AG04449 (cell line): ENCODE results near the gene CEP89.

ENCODE experiments used
- CTCF ChIA-PET: fragments of 350-600 bp; formaldehyde crosslinking; extraction: SDS; loops from one replicate; lab custom pipeline; 2021; ENCODE audit warnings: antibody characterized with exemption; lab: Yijun Ruan, JAX
- POLR2A ChIA-PET: fragments of 400-600, 350-600 bp; formaldehyde crosslinking; extraction: SDS; loops from one replicate; lab custom pipeline; 2020; ENCODE audit warnings: antibody characterized with exemption, inconsistent platforms; lab: Yijun Ruan, JAX
- DNase-seq: peaks from one replicate; pipeline ENCODE4 v3.0.0-alpha.2; 2010; ENCODE audit warnings: low read depth, low spot score
- H3K4me3 ChIP-seq: 2 replicates; pipeline ENCODE4 v1.5.1; 2011; ENCODE audit warnings: low read depth, mild to moderate bottlenecking, control low read depth, low read length
- CTCF ChIP-seq: IDR thresholded peaks from one replicate; pipeline ENCODE4 v1.5.1; 2011; ENCODE audit warnings: mild to moderate bottlenecking, moderate library complexity, low read length, control low read depth, inconsistent platforms; ENCODE audit not compliant: insufficient read depth; ENCODE audit errors: missing control alignments

The CEP89 gene

DNA sequence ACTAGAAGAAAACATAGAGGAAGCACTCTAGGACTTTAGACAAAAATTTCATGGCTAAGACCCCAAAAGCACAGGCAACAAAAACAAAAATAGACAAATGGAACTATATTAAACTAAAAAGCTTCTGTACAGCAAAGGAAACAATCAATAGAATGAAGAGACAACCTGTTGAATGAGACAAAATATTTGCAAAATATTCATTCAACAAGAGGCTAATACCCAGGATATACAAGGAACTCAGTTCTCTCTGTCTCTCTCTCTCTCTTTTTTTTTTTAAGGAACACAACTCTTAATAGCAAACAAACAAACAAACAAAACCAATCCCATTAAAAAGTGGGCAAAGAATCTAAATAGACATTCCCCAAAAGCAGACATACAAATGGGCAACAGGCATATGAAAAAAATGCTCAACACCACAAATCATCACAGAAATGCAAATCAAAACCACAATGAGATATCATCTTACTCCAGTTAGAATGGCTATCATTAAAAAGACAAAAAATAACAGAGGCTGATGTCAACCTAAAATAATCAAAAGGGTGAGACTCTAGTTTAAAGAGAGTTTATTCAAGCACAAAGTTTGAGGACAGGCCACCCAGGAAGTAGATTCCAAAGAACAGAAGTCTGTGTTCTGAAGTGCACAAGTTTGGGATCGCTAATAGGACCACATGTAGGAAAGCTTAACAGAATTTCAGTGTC lies 75.1 kb downstream of the CEP89 start:
- no peak overlapping the region for H3K4me3 ChIP-seq
- POLR2A ChIA-PET: no interaction called here
- CTCF ChIA-PET: no interaction called here
- no peak for TF ChIP-seq CTCF
- DNase-seq: peak; percentile 1

- CTCF ChIA-PET: interaction anchor here (0.7 kb wide), 1 partner anchor 58 kb away, joined by 3 read pairs; no protein-coding TSS in a partner anchor
- no peak overlapping the region for H3K4me3 ChIP-seq
- POLR2A ChIA-PET: no interaction called here
- no peak for DNase-seq
- TF ChIP-seq CTCF: no peak
These were observed 76.4 kb downstream of the CEP89 start for GRCh38 chr19:32895384-32895783.

DNA sequence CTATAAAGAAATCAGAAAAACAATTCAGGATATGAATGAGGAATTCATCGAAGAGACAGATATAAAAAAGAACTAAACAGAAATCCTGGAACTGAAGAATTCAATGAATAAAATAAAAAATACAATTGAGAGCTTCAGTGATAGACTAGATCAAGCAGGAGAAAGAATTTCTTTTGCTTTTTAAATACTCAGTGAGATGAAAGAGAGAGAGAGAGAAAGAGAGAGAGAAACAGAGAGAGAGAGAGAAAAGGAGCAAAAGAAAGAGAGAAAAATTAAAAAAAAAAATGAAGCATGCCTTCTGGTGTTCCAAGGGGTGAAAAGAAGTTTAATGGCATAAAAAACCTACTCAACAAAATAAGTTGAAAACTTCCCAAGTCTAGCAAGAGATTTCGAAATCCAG lies 80.1 kb downstream of the CEP89 start:
- no peak for TF ChIP-seq CTCF
- CTCF ChIA-PET: no interaction called here
- H3K4me3 ChIP-seq: no peak overlapping the region
- POLR2A ChIA-PET: no interaction called here
- no peak for DNase-seq

DNA sequence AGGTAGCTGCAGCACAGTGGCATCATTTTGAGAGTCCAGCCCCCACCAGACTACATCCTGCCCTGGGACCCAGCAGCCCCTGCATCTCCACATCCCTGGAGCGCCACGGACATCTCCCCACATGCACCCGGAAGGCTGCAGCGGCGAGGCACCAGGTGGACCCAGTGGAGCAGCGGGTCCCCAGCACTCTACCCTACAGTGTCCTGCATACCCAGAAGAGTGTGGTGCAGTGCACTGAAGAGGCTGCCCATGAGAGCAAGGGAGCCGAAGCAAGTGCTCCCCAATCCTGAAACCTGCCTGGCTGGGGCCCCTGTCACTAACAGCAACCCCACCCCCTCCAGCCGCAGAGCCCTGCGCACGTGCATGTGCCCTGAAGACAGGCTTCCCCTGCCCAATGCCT lies 80.9 kb downstream of the CEP89 start:
- ChIA-PET CTCF (no interaction called here), POLR2A (no interaction called here)
- no peak for DNase-seq
- no peak for TF ChIP-seq CTCF
- H3K4me3 ChIP-seq: no peak overlapping the region

DNA sequence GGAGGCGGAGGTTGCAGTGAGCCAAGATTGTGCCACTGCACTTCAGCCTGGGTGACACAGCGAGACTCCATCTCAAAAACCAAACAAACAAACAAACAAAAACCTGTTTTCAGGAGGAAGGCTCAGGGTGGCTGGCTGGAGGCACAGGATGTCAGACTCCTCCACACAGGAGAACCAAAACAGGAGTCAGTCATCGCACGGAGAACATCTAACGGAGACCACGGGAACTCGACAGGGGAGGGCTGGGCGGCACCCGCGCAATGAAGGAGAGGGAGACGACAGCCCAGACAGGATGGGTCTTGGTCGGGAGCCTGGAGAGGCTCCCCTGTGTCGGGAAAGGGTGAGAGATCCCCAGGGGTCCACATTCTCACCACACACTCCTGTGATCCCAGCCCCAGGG lies 81.4 kb downstream of the CEP89 start:
- H3K4me3 ChIP-seq: no peak overlapping the region
- DNase-seq: no peak
- ChIA-PET POLR2A (no interaction called here), CTCF (no interaction called here)
- no peak for TF ChIP-seq CTCF

GRCh38 chr19:32889137-32889934 lies 82.4 kb downstream of the CEP89 start:
- ChIA-PET POLR2A (no interaction called here), CTCF (no interaction called here)
- no peak for TF ChIP-seq CTCF
- no peak overlapping the region for H3K4me3 ChIP-seq
- no peak for DNase-seq
